Mesothelial cell of epicardium (in vitro differentiated cells): ENCODE data around the gene SULT1A1. TPM values are rescaled to one million over a fixed set of nuclear protein-coding genes. Genes with fewer than 3 reads are reported as not detected.

Experiments used
- total RNA-seq: library from RNA; stranded (reverse); gene quantifications from 3 replicates; pipeline ENCODE4 v1.2.1, GENCODE V29; 2021

The SULT1A1 gene
- total RNA-seq, 1 donor from 2014 or later = 8.3 TPM

Other genes starting within 250 kb of the SULT1A1 start
- gene NPIPB6, start 246.5 kb downstream of the SULT1A1 start, total RNA-seq = 6.6 to 8.7 TPM (median 8.2 TPM) in 3 replicates
- gene EIF3CL, start 206.2 kb downstream of the SULT1A1 start, total RNA-seq = 73.8 to 99.7 TPM (median 91.5 TPM) in 3 replicates
- gene NPIPB7, start 137.7 kb downstream of the SULT1A1 start, total RNA-seq = 0.40 to 0.41 TPM in 2 of 3 replicates, not detected in the other
- gene CLN3, start 118.0 kb downstream of the SULT1A1 start, total RNA-seq = 30.8 to 31.5 TPM (median 30.9 TPM) in 3 replicates
- gene APOBR, start 115.4 kb downstream of the SULT1A1 start, total RNA-seq = 0.09 to 0.14 TPM in 2 of 3 replicates, not detected in the other
- not detected in 3 replicates for gene IL27, start 103.2 kb downstream of the SULT1A1 start, total RNA-seq
- gene NUPR1, start 71.1 kb downstream of the SULT1A1 start, total RNA-seq = 12.3 to 13.9 TPM (median 13.3 TPM) in 3 replicates
- gene SGF29, start 56.1 kb downstream of the SULT1A1 start, total RNA-seq = 21.6 to 27.2 TPM (median 24.7 TPM) in 3 replicates
- 0.75 to 0.98 TPM (median 0.90 TPM) in 3 replicates for gene SULT1A2, start 13.0 kb downstream of the SULT1A1 start, total RNA-seq
- gene NPIPB8, start 28.0 kb upstream of the SULT1A1 start, total RNA-seq = 0.16 to 1.2 TPM (median 0.49 TPM) in 3 replicates
- gene EIF3C, start 101.4 kb upstream of the SULT1A1 start, total RNA-seq = 660 to 710 TPM (median 685 TPM) in 3 replicates
- 3.6 to 5.2 TPM (median 4.3 TPM) in 3 replicates for gene NPIPB9, start 141.7 kb upstream of the SULT1A1 start, total RNA-seq
- 215 to 230 TPM (median 219 TPM) in 3 replicates for gene ATXN2L, start 213.0 kb upstream of the SULT1A1 start, total RNA-seq
- gene TUFM, start 236.3 kb upstream of the SULT1A1 start, total RNA-seq = 122 to 134 TPM (median 127 TPM) in 3 replicates